ENCODE data around the gene TBC1D22A. TPM values are rescaled to one million over a fixed set of nuclear protein-coding genes. Genes with fewer than 3 reads are reported as not detected.

Gene TBC1D22A
- total and polyA plus RNA-seq, 2 experiments from 2014 or later, result 16.6 to 18.5 TPM

- Histone ChIP-seq H3K27ac (no peak overlapping the region), H3K9me3 (ENCODE audit: low read depth) (no peaks in the 10 kb centered on the region), H3K36me3 (no peaks in the 10 kb centered on the region), H3K4me3 (no peak overlapping the region), H3K4me1 (ENCODE audit: low read depth) (no peaks in the 10 kb centered on the region), H3K27me3 (no peaks in the 10 kb centered on the region)
- DNase-seq (ENCODE audit: low read depth in 1 of 2, low spot score in 1 of 2), result no peak
- TF ChIP-seq CTCF (IDR thresholded peaks at IDR 0.05; ENCODE audit: low read depth, low read length), result no peak
Measured at GRCh38 chr22:46842606-46843005, 80.2 kb downstream of the TBC1D22A start.

- no peak overlapping the region for H3K27ac ChIP-seq
- no peaks in the 10 kb centered on the region for H3K36me3 ChIP-seq
- no peaks in the 10 kb centered on the region for H3K4me1 ChIP-seq (ENCODE audit: low read depth)
- H3K9me3 ChIP-seq (ENCODE audit: low read depth), result no peaks in the 10 kb centered on the region
- no peak for TF ChIP-seq CTCF (IDR thresholded peaks at IDR 0.05; ENCODE audit: low read depth, low read length)
- H3K4me3 ChIP-seq, result no peak overlapping the region
- no peak for DNase-seq (ENCODE audit: low read depth in 1 of 2, low spot score in 1 of 2)
- H3K27me3 ChIP-seq, result no peaks in the 10 kb centered on the region
Measured at GRCh38 chr22:46843821-46844255, 81.4 kb downstream of the TBC1D22A start.

- Histone ChIP-seq H3K27ac (no peak overlapping the region), H3K36me3 (no peaks in the 10 kb centered on the region), H3K4me1 (ENCODE audit: low read depth) (no peaks in the 10 kb centered on the region), H3K4me3 (no peak overlapping the region), H3K27me3 (no peaks in the 10 kb centered on the region), H3K9me3 (ENCODE audit: low read depth) (no peaks in the 10 kb centered on the region)
- no peak for TF ChIP-seq CTCF (IDR thresholded peaks at IDR 0.05; ENCODE audit: low read depth, low read length)
- peak in 1 of 2 donors; percentile 9 for DNase-seq (ENCODE audit: low read depth in 1 of 2, low spot score in 1 of 2)
Measured at GRCh38 chr22:46844606-46845210, 82.3 kb downstream of the TBC1D22A start.

- Histone ChIP-seq H3K9me3 (ENCODE audit: low read depth) (no peaks in the 10 kb centered on the region), H3K27ac (no peak overlapping the region), H3K4me1 (ENCODE audit: low read depth) (no peaks in the 10 kb centered on the region), H3K27me3 (no peaks in the 10 kb centered on the region), H3K4me3 (no peak overlapping the region), H3K36me3 (no peaks in the 10 kb centered on the region)
- DNase-seq (ENCODE audit: low read depth in 1 of 2, low spot score in 1 of 2), result peak in 1 of 2 donors; percentile 78
- peak; percentile 57 for TF ChIP-seq CTCF (IDR thresholded peaks at IDR 0.05; ENCODE audit: low read depth, low read length)
Measured at GRCh38 chr22:46845296-46846149, 83.1 kb downstream of the TBC1D22A start.

- H3K36me3 ChIP-seq, result no peaks in the 10 kb centered on the region
- no peak for DNase-seq (ENCODE audit: low read depth in 1 of 2, low spot score in 1 of 2)
- H3K27ac ChIP-seq, result no peak overlapping the region
- TF ChIP-seq CTCF (IDR thresholded peaks at IDR 0.05; ENCODE audit: low read depth, low read length), result no peak
- no peak overlapping the region for H3K4me3 ChIP-seq
- no peaks in the 10 kb centered on the region for H3K27me3 ChIP-seq
- H3K9me3 ChIP-seq (ENCODE audit: low read depth), result no peaks in the 10 kb centered on the region
- no peaks in the 10 kb centered on the region for H3K4me1 ChIP-seq (ENCODE audit: low read depth)
Measured at GRCh38 chr22:46846150-46846831, 83.8 kb downstream of the TBC1D22A start.

Measured in cardiac muscle cell (in vitro differentiated cells and primary cell).